ENCODE results near the gene GRHL3. TPM values are rescaled to one million over a fixed set of nuclear protein-coding genes. Genes with fewer than 3 reads are reported as not detected.

The GRHL3 gene
- total RNA-seq, 1 donor from 2014 or later, result 2.5 TPM

DNA sequence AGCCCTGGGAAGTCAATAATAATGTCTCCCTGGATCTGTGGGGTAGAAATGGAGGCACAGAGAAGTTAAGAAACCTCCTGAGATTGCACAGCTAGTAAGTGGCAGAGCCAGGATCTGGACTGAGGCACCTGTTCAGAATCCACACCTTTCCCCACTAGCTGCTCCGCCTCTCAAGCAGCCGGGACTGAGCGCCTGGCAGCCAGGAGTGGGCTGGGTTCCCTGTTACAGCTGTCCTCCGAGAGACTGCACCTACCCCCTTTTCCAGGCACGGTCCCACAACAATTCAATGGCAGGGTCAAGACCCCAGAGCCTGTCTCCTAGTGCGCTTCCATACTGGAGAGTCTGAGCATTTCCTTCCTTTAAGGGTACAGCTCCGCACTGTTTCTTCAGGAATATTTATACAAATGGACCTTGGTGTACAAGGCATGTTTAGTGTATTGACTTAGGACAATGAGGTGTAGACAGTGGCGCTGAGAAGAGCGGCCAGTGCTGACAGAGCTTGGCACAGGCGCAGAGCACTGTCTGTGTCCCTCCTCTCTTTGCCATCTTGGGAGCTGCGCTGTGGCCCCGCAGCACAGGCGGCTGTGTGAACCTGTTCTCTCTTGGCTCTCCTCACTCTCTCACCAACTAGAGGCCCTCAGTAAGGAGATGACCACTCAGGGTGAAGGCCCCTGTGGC lies 24.4 kb downstream of the GRHL3 start:
- no peak for DNase-seq (ENCODE audit: low read depth)

DNA sequence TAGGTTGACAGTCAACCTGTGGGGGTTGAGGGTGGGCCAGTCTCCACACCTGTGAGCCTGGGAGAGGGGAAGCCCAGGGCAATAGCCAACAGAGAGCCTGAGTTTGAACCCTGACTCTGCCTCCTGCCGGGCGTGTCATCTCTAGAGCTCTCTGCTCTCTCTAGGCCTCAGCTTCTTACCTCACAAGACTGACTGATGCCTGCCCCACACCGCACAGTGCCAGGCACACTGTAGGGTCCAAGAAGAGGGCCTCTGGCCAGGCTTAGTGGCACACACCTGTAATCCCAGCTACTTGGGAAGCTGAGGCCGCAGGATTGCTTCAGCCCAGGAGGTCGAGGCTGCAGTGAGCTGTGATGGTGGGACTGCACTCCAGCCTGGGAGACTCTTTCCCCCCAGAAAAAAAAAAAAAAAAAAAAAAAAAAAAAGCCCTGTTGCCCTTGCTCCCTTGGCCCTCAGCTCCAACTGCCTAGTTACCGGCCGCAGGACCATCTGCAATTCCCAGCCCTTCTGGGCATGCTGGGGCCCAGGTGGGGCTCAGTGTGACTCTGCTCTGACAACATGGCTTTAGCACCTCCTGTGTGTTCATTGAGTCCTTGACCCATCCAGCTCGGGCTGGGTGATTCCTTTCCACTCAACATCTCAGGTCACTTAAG lies 25.1 kb downstream of the GRHL3 start:
- no peak for DNase-seq (ENCODE audit: low read depth)

DNA sequence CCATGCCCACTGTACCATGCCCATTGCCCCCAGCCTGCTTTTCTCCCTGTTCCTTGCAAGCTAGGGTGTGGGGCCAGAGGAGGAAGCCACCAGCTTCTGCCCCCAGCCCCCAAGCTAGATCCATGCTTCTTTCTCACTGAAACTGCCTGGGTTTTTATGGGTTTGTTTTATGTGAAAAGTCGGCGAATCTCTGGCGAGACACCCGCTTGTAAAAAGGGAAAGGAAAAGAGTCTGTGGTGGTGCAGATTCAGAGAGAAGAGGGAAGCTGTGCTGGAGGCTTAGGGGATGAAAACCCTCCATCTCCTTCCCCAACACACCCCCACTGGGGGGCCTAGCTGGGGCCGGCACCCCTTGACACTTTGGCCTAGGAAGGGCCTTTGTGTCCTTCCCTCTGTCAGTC lies 26.2 kb downstream of the GRHL3 start:
- no peak for DNase-seq (ENCODE audit: low read depth)

DNA sequence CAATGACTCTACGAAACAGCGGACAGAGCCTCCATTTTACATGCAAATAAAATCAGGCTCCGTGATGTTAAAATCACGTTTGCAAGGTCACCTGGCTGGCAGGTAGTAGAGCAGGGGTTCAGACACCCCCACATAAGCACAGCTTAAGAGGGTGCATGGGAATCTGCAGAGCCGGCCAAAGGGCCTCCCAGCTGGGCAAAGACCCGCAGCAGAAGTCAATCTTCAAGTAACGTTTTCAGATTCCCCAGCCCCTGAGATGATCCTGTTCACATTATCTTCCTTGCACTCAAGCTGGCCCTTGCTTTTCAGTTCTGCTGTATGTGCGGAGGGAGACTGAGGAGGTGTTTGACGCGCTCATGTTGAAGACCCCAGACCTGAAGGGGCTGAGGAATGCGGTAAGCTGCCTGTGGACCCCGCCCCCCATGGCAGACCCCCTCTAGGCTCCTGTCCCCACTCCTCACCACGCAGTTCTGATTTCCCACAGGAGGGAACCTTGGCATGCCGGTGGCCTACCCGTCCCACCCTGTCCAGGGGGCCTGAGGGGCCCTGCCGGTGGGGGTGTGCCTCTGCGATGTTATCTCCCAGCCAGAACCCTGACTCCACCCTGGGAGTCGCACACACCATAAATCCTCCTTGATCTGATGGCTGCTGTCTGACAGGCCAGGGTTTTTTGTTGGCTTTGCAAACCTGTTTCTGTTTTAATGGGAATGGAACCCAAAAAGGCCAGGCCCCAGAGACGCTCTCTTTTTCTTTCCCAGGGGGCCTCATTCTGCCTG lies 28.2 kb downstream of the GRHL3 start:
- no peak for DNase-seq (ENCODE audit: low read depth)

DNA sequence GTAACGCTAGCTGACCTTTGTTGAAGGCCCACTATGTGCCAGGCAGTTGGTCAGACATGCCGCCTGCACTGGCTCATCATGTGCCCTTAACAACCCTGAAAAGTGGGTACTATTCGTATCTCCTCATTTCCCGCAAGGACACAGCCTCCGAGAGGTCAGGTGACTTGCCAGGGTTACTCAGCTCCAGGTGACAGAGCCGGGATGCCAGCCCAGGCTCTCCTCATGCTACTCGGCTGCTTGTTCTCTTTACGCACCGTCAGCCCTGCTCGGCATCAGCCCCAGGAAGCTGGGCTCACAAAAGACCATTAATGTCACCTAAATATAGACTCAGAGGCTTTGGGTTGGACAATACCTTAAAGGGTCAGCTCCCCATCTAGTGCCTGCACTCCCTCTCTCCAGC lies 29.0 kb downstream of the GRHL3 start:
- DNase-seq (ENCODE audit: low read depth), result no peak

DNA sequence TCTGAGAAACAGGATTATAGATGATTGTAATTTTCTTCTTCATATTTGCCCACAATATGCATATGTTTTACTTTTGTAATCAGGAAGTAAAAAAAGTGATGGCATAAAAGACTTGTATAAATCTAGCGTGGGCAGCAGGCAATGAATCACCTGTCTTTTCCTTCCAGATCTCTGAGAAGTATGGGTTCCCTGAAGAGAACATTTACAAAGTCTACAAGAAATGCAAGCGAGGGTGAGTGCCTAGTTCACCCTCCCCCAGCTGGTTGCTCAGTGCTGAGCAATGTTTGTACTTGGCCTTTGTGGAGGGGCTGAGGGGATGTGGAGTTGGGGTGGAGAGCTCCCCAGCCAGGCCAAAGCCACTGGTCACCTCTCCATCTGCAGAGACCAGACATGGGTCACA lies 30.7 kb downstream of the GRHL3 start:
- peak; percentile 25 for DNase-seq (ENCODE audit: low read depth)

DNA sequence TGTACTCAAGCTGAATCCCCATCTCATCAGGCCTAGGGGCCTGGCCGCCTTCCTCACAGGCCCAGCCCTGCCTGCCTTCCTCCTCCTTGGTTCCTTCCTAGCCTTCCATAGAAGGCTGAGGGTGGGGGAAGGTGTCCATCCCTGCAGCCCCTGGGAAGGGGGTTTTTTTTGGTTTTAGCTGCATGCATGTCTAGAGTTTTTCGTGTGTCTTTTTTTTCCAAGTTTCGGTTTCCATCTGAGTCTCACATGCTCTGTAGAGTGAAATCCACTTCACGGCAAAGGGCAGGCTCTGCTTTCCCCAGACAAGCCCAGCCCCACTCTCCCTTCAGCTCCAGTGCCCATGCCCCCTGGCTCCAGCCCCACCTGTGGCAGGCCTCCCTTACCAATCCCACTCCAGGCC lies 32.1 kb downstream of the GRHL3 start:
- DNase-seq (ENCODE audit: low read depth), result no peak

DNA sequence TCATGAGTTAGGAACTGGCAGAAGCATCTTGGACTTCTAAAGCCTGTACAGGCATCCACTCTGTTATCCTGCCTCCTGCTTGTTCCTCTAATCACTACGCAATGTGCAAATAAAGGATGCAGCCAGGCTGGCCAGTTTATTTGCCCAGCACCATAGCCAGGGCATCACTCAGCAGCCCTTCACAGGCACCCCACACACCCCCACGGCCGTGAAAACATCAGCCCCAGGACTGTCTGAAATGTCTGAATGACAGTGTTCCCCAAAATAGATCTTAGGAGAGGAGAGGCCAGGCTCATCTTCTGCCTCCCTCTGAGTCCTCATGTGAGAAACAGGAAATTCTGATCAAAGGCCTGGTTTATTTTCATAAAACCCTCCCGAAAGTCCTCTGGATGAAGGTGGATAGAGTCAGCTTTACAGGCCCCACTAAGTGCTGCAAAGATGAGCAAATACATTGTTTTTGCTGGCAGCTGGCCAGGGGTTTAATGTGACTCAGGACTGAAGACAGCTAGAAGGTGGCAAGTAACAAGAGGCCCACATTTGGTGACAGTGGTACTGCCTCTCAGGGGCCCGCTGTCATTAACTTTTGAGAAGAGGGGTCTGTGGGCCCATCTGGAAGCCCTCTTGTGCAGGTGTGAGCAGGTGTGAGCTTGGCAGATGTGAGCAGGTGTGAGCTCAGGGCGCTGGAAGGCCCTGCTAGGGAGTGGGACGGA lies 32.9 kb downstream of the GRHL3 start:
- no peak for DNase-seq (ENCODE audit: low read depth)

DNA sequence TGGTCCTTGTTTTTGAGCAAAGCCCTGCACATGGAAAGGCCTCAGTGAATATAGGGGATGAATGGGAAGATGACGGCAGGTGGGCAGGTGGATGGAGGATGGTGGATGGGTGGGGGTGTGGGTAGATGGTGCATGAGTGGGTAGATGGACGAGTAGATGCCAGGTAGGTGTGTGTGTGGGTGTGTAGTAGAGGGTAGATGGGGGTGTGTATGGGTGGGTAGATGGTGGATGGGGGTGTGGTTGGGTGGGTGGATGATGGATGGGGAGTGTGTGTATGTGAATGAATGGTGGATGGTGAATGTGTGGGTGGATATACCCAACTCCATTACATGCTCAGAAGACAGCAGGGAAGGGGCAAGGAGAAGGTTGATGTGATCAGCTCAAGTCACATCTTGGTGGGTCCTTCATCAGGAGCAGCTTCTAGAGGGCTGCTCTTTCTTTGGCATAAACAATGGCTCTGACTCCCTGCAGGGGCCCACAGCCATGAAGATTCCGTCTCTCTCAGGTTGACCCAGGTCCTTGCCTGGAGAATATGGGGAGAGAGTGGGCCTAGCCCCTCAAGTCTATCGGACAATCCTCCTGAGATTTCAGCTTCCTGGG lies 34.2 kb downstream of the GRHL3 start:
- no peak for DNase-seq (ENCODE audit: low read depth)

DNA sequence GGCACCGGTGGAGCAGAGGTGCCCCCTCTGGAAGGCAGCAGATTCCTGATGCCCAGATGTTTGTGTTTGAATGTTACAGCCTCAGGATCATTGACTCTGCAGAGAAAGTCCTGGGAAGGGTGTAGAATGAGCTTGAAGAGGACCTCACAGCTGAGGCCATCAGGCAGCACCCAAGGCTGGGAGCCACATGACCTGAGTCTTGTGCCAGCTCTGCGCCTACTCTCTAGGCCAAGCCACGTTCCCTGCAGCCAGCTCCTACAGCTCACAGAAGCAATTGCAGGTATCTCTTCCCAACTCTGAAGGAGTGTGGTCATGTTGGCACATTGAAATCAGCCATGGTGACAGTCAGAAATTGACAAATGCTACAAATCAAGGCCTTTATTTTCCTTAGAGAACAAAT lies 36.3 kb downstream of the GRHL3 start:
- no peak for DNase-seq (ENCODE audit: low read depth)

DNA sequence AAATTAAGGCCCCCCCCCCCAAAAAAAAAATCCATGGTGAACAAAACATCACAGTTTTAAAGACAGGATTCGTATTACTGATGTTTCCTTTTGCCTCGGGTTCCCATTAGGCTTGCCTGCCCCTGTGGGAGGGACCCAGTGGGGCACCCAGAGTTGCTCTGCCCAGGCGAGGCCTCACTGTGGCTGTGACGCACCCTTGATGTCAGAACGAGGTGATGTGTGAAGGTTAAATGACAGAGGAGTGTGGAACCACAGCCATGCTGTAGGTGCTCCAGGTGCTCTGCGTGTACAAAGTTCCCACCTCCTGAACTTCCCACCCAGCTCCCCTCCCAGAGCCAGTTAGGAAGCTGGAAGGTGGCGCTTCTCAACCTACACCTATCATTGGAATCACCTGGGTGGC lies 37.9 kb downstream of the GRHL3 start:
- no peak for DNase-seq (ENCODE audit: low read depth)

DNA sequence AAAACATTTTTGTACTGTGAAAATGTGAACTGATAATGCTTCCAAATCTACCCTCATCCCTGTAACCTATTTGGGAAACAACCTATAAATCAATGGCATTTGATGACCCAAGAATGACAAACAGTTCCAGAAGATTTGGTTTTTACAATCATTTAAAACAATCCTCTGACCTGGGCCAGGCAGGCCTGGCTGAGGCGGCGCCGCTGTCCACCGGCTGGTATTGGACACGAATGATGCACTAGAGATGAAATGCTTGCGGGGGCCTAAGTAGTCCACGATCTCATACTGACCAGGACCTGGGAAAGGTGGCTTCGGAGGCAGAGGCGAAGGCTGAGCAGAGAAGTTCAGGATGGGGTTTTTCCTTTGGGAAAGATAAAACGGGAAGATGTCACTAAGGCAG lies 41.5 kb downstream of the GRHL3 start:
- DNase-seq (ENCODE audit: low read depth), result no peak

DNA sequence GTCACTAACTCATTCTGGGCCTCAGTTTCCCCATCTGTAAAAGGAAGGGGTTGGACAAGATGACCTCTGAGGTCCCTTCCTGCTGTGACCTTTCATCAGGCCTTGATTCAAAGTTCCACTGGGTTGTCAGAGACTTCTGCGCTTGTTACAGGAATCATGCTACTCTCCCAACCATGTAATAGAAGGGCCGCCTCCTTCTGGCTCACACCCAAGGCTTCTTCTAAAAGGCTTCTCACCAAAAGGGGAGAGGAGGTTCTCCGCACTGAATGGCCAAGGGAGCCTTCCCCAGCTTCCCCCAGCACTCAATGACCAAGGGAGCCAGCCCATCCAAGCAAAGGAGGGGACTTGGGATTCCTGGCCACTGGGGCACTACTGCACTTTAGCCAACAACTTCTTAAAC lies 42.7 kb downstream of the GRHL3 start:
- no peak for DNase-seq (ENCODE audit: low read depth)

DNA sequence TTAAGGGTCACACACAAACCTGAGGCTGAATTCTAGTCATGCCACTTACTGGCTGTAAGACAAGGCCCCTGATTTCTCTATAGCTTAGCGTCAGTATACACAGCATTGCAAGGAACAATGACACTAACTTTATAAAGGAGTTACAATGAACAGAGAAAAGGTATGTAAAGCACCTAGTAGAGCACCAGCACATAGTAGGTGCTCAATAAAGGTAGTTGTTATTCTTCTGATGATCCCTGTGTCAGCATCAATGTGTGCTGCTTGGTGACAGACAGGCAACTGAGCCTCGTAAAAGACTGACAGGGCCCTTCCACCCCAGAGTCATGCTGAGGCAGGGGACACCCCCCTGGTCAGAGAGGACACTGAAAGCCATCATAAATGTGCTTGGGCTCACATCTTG lies 43.2 kb downstream of the GRHL3 start:
- DNase-seq (ENCODE audit: low read depth), result no peak

DNA sequence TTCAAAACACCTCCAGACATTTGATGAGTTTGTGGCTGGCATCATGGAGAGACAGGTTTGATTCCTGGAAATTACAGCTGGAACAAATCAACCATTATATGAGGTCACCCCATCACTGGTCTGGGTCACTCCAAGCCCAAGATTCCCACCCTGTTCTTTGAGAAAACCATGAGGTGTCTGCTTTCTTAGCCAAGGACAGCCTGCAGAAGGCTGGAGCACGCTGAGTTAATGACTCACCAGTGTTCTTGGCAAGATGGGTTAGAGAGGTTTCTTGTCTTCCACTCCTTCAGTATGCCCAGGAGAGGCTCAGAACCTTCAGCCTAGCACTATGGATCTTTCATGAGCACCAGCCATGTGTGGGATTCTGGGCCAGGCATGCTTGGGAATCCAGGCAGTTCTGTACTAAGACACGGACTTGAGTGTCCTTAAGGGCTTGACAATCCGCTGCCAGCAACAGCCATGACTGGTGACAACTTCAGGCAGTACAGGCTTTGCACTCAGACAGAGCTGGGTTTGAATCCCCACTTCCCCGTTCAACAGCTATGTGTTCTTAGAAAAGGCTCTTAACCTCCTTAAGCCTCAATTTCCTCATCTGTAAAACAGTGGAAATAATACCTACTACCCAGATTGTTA lies 43.9 kb downstream of the GRHL3 start:
- peak; percentile 94 for DNase-seq (ENCODE audit: low read depth)

DNA sequence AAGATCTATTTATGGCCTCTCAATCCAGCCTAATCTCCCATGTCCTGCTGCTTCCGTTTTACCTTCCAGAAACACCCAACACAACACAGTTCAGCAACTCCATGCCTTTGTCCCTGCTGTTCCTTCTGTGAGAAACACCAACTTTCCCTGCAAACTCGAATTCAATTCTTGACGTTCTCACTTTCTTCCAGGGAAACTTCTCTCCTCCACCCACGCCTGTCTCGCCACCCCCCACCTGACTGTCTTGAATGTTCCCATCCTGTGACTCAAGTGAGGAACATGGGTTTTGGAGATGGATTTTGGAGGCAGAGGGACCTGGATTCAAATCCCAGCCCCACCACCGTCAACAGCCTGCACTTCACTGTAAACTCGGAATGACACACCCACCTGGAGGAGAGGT lies 44.8 kb downstream of the GRHL3 start:
- DNase-seq (ENCODE audit: low read depth), result no peak

DNA sequence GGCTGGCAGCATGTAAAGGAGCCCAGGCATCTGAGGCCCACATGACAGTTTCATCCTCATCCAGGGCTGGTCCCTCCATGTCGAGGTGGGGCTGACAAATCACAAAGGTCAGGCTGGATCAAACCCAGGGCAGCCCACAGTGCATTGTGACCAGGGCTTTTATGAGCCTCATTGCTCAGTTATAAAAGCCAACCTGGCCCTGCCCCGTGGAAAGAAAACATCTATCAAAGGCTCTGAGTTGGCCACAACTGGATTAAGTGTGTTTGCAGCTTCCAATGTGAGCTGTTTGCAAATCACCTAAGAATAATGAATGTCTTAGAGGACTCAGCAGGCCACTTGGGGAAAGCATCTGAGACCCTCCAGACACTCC lies 45.4 kb downstream of the GRHL3 start:
- DNase-seq (ENCODE audit: low read depth), result peak; percentile 50

DNA sequence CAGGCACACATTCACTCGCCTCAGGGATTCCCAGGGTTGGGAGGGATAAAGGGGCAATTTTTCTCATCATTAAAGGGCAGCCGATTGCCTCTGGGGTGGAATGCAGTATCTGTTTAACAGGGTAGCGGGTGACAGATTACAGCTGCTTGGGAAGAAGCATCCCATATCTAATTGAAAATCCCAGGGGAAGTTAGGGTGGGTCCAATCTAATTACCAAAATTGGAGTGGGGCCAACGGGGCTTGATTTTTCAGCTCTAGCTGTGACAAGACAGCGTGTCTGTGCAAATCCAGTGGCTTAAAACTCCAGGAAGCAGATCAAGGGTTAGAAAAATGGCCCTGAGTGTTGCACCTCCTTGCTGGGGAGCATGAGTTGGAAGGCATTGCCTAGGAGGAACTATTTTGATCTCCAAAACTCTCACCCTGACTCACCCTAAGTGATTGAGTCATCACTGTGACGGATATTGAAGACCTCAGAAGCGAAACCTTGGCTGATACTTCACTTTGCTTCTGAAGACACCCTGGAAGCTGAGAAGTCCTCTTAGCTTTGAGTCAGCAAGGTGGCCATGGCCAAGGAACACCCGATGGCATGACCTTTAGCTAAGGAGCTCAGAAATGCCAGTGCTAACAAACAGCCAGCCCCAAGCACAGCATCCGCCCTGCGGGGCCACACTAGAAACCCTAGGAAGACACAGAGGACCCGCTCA lies 46.0 kb downstream of the GRHL3 start:
- peak; percentile 90 for DNase-seq (ENCODE audit: low read depth)

DNA sequence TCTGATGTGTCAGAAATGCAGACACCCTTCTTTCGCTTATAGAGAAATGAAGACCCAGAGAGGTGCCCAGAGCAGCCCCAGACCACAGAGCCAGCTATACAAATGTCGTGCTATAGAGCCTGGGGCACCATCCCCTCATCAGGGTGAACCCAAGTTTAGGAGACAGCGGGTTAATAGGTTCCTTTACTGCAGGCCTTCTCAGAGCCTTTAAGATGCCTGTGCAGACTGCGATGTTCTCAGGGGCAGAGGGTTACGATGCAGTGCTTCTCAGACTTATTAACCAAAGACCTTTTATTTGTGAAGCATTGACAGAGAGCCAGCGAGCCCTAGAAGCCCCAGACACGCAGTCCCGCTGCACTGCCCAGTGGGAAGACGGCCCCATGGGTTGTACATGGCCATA lies 47.5 kb downstream of the GRHL3 start:
- DNase-seq (ENCODE audit: low read depth), result no peak

DNA sequence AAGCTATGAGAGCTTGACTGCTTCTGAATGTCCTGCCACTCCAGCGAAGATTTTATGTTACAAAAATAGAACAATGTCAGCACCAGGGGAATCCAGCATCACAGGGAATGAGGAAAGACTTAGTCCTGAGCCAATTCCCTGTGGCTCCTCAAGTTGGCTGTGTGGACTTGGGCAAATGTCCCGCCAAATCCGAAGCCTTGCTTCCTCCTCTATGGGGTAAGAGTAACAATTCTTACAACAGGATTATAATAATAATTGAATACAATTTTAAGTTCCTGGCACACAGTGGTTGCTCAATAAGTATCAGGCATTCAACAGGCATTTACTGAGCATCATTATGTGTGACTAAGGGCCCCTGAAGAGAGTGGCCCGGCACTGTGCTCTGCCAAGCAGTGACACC lies 50.0 kb downstream of the GRHL3 start:
- no peak for DNase-seq (ENCODE audit: low read depth)

DNA sequence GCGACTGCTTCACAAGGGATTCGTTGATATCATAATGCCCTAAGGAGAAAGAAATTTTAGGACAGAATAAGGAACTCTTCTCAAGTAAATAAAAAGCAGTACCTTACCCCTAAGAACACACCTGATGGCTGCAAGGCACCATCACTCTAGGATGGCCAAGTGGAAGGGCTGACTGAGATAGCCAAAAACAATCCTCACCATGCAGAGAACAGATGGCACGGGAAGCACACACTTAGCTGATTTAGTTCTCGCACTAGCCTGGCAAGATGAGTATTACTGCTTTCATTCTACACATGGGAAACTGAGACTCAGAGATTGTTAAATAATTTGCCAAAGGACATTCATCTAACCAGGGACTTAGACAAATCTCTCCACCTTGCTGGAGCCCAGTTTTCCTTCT lies 50.6 kb downstream of the GRHL3 start:
- no peak for DNase-seq (ENCODE audit: low read depth)
